HUES48 (cell line): Measurements from ENCODE around the gene KDF1.

Experiments used
- H3K27ac ChIP-seq: one replicate; pipeline ENCODE4 v1.7.0; 2013; ENCODE audit warnings: low read depth, low read length, inconsistent platforms
- H3K27me3 ChIP-seq: 2 replicates; pipeline ENCODE4 v1.6.1; 2013; ENCODE audit warnings: mild to moderate bottlenecking, low read length; ENCODE audit not compliant: control insufficient read depth, insufficient read depth
- H3K36me3 ChIP-seq: 2 replicates; pipeline ENCODE4 v1.6.1; 2013; ENCODE audit warnings: low read length; ENCODE audit not compliant: control insufficient read depth, insufficient read depth
- H3K4me1 ChIP-seq: 2 replicates; pipeline ENCODE4 v1.6.1; 2013; ENCODE audit warnings: mild to moderate bottlenecking, low read length; ENCODE audit not compliant: control insufficient read depth, insufficient read depth
- H3K4me3 ChIP-seq: 2 replicates; pipeline ENCODE4 v1.5.1; 2013; ENCODE audit warnings: mild to moderate bottlenecking, low read depth, low read length
- H3K9ac ChIP-seq: 2 replicates; pipeline ENCODE4 v1.6.1; 2013; ENCODE audit warnings: mild to moderate bottlenecking, low read depth, low read length, moderate library complexity
- H3K9me3 ChIP-seq: 2 replicates; pipeline ENCODE4 v1.6.1; 2013; ENCODE audit warnings: low read length; ENCODE audit not compliant: control insufficient read depth, insufficient read depth

The KDF1 gene

DNA sequence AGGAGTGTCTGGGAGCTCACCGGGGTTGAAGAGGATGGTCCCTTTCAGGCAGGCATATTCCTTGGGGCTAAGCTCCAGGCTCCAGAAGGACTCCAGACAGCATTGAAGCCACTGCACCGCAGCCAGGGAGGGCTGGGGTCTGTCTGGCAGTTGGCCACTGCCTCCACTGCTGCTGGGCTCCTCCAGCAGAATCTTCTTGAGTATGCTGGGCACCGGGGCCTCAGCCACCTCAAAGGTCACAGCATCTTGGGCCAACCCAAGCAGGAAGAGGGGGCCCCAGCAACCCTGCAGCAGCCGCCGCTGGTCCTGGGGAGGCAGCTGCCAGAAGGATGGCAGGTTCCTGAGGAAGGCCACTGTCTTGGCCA is 46.9 kb downstream of the KDF1 start:
- Histone ChIP-seq H3K27ac (no peak overlapping the region), H3K36me3 (no peaks in the 10 kb centered on the region), H3K9me3 (no peaks in the 10 kb centered on the region), H3K9ac (no peak overlapping the region), H3K4me3 (no peak overlapping the region), H3K27me3 (no peaks in the 10 kb centered on the region), H3K4me1 (no peaks in the 10 kb centered on the region)

- no peaks in the 10 kb centered on the region for H3K36me3 ChIP-seq
- H3K9me3 ChIP-seq: no peaks in the 10 kb centered on the region
- no peaks in the 10 kb centered on the region for H3K4me1 ChIP-seq
- H3K27me3 ChIP-seq: no peaks in the 10 kb centered on the region
- no peak overlapping the region for H3K9ac ChIP-seq
- H3K27ac ChIP-seq: no peak overlapping the region
- H3K4me3 ChIP-seq: no peak overlapping the region
These were observed 48.1 kb downstream of the KDF1 start for GRCh38 chr1:26912147-26912490.

DNA sequence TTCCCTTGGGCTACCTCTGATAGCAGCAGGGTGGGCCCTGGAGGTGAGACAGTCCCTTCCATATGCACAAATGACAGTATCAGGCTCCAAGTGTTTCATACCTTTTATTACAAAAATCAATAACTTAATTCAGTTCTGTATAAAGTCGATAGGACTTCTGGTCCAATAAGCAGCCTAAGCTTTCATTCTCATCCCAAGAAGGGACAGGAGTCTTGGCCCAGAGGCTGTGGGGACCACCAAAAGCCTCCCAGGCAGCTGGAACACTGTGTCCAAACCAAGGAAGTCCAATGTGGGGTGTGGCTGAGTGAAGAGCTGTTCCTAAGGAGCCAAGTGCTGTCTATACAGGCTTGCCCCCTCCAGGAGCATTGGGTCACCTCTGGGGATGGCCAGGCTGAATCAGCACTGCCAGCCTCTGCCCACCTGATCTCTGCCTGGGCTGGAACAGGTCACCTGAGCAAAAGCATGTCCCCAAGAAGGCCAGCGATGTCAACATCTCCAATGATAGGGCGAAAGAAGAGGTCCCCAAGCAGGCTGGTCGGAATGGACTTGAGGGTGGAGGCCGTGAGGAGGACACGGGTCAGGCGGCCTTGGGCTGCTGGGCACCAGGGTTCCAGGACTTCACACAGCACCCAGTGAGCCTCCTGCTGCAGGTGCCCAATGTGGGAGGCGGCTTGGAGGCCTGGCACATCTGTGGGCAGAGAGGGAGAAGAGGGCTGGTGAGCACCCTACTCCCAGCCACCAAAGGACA is 48.7 kb downstream of the KDF1 start:
- H3K4me1 ChIP-seq: no peaks in the 10 kb centered on the region
- no peak overlapping the region for H3K27ac ChIP-seq
- no peaks in the 10 kb centered on the region for H3K36me3 ChIP-seq
- H3K4me3 ChIP-seq: no peak overlapping the region
- no peaks in the 10 kb centered on the region for H3K27me3 ChIP-seq
- H3K9me3 ChIP-seq: no peaks in the 10 kb centered on the region
- no peak overlapping the region for H3K9ac ChIP-seq

DNA sequence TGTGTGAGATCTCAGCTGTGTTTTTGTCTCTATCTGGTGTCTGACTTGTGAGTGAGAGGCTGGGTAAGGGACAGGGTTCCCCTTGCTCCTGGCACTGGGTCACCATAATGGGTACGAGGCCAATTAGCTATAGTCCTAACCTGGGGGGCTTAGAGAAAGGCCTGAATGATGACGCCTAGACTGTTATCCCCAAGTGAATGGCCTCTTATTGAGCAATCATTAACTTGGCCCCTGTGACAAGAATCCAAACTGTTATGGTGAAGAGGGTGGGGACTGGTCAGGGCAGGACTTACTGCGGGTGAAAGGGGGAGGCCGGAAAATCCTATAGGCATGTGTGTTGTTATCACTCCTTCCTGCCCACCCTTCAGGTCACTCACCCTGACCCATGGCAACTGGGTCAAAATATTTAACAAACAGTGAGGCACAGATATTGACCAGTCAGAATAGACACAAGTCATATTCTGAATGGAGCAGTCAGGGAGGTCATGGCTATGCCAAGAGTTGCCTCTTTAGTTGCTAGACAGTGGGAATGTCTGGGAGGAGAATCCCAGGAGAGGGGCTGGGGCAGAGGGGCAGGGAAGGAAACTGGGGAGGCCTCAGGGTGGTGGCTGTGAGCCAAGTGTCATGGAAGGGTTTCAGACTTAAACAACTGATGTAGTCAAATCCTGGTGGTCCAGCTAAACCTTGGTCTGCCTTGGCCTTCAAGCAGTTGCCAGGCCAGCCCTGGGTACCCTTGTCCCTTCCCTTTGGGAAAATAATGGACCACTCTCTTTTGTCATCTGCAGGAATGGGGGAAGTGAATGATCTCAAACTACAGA is 49.7 kb downstream of the KDF1 start:
- H3K4me1 ChIP-seq: no peaks in the 10 kb centered on the region

DNA sequence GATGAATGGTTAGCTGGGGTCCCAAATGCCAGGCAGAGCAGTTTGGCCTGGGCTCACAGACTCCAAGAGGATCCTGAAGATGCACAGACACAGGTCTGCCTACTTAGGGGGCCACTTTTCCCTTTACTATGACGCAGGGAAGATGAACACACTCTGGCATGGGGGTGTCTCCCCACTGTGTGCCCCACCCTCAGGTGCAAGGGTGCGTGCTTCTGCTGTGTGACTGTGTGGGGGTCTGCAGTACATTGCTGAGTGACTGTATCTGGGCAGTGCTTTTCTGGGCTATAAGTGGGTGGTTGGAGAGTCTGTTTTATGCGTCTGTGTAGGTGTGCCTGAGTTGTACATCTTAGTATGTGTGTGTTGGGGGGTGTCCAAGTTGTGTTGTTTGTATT is 50.3 kb downstream of the KDF1 start:
- Histone ChIP-seq H3K9ac (no peak overlapping the region), H3K36me3 (no peaks in the 10 kb centered on the region), H3K4me1 (no peaks in the 10 kb centered on the region), H3K9me3 (no peaks in the 10 kb centered on the region), H3K27ac (no peak overlapping the region), H3K4me3 (no peak overlapping the region), H3K27me3 (no peaks in the 10 kb centered on the region)

More for the DNA sequence above, 49.7 kb downstream of the KDF1 start:
- Histone ChIP-seq H3K36me3 (no peaks in the 10 kb centered on the region), H3K4me3 (no peak overlapping the region), H3K9ac (no peak overlapping the region), H3K27ac (no peak overlapping the region), H3K27me3 (no peaks in the 10 kb centered on the region), H3K9me3 (no peaks in the 10 kb centered on the region)

DNA sequence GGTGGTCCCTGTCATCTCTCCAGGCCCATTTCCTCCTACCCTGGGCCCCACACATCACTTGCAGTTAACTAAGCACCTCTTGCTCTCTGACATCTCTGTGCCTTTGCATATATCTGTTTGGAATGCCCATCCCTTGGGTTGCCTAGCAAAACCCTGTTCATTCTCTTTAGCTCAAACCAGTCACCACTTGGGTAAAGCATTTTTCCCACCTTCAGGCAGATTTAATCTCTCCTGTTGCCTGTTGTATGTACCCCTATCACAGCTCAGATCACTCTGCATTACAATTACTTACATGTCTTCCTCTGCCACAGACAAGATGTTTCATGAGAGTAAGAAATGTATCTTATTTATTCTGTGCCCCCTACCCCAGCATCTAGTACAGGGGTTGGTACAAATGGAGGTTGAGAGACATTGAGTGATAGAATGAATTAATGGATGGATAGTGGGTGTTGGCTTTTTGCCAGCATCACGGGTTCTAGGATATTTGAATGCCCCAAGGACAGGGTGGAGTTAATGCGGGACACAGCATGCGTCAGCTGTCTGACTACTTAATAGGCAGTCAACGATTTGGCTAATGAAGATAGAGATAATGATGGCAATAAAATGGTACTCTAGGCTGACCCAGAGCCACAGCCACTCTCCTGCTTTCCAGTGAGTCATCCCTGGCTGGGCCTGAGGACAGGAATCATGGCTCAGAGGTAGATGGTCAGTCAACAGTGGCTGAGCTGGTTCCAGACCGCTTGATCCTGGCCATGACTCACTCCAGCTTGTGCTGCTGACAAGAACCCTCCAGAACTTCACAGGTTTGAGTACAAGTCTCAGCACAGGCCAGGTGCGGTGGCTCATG is 53.0 kb downstream of the KDF1 start:
- Histone ChIP-seq H3K4me1 (no peaks in the 10 kb centered on the region), H3K9ac (no peak overlapping the region), H3K27me3 (no peaks in the 10 kb centered on the region), H3K27ac (no peak overlapping the region), H3K36me3 (no peaks in the 10 kb centered on the region), H3K9me3 (no peaks in the 10 kb centered on the region), H3K4me3 (no peak overlapping the region)

DNA sequence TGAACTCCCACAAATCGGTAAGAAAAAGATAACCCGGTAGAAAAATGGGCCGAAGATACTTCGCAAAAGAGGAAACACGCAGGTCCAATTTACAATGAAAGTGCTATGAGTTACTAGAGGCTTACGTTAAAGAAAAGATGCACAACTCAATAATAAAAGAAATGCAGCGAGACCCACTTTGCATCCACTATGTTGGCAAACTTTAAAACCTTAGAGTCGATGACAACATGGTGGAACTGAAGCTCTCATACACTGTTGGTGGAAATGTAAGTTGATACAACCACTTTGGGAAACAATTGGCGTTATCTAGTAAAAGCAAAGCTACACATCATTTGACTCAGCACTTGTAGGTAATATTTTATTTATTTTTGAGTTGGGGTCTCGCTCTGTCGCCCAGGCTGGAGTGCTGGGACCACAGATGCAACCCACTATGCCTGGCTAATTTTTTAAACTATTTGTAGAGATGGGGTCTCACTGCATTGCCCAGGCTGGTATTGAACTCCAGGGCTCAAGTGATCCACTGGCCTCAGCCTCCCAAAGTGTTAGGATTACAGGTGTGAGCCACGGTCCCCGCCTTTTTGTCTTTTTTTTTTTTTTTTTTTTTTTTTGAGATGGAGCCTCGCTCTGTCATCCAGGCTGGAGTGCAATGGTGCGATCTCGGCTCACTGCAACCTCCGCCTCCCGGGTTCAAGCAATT is 59.3 kb downstream of the KDF1 start:
- H3K4me1 ChIP-seq: peaks cover 6% of the 10 kb centered on the region; the same call in 1 of the 2 replicates
- H3K36me3 ChIP-seq: peaks cover 18% of the 10 kb centered on the region
- H3K9me3 ChIP-seq: no peaks in the 10 kb centered on the region
- peak overlapping the region; percentile 96 for H3K27ac ChIP-seq
- peak overlapping the region; percentile 88 for H3K4me3 ChIP-seq
- H3K9ac ChIP-seq: peak overlapping the region; percentile 91
- H3K27me3 ChIP-seq: no peaks in the 10 kb centered on the region

DNA sequence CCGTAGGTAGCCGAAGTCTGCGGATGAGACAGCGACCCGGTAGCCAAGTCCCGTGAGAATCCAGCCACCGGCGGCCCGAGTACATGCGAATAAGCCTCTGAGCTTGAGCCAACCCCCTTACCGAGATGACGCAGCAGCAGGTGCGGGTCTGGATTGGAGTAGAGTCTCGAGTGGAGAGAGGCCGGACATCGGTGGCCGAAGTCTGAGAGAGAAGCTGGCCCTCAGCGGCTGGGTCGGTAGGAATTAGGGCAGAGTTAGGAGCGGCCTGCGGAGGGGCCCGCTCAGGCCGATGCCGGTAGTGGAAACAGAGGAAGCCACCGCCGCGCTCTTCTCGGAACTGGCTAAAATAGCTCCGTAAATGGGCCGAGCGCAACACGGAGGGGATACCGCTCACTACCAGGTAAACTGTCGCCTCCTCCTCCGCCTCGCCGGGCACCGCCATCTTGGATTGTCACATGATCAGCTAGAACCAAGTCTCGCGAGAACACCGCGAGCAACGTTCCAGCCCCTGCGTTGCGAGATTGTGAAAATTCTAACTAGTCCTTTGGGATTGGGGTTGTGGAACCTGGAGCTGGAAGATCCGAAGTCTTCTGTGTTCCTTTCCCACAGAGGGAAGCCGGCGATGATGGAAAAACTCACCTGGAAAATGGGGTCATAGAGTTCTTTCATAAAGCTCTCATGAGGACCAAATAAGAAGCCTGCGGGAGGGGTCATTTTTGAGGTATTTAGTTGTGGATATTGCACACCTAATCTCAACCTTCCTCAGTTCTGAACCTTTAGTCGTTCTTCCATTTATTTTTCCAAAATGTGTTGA is 60.1 kb downstream of the KDF1 start, which contains the start of gene GPATCH3:
Gene GPATCH3, minus strand, starts transcription at position 467 of the 814 bp plus-strand sequence. Its CDS starts 25 bp downstream, at position 442.
- Histone ChIP-seq H3K4me3 (peak within 1 kb of the TSS; percentile 88), H3K27me3 (no peaks in the 10 kb centered on the region), H3K9ac (peak within 1 kb of the TSS; percentile 91), H3K27ac (peak within 1 kb of the TSS; percentile 96), H3K4me1 (peaks cover 6% of the 10 kb centered on the region; the same call in 1 of the 2 replicates), H3K36me3 (peaks cover 23% of the 10 kb centered on the region), H3K9me3 (no peaks in the 10 kb centered on the region)
